ENCODE measurements around the gene DHRS9.
A peak's percentile ranks its signal among the peaks of the same experiment; 100 is the strongest.

Gene DHRS9

DNA sequence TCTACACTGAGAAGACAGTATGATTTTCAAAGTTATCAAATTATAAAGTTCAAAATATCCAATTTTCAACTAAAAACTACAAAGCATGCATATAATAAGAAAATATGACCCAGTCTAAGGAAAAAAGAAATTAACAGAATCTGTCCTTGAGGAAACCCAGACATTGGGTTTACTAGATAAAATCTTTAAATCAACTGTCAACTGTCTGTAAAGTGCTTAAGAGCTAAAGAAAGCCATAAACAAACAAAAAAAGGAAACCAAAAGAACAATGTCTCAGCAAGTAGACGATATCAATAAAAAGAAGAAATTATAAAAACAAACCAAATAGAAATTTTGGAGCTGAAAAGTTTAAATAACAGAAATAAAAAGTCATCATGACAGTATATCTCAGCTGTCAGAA is 27.8 kb upstream of the DHRS9 start:
- DNase-seq = peak; percentile 14
- Histone ChIP-seq H2BK15ac (ENCODE audit: low read depth, poor library complexity, severe bottlenecking) (no peak overlapping the region), H3K4ac (ENCODE audit: low read depth in 1 of 2, low read length in 2 of 2) (no peak overlapping the region), H3K18ac (ENCODE audit: low read depth in 1 of 2, low read length in 2 of 2) (no peak overlapping the region), H2AFZ (ENCODE audit: low read depth, low read length) (no peak overlapping the region), H3K9ac (ENCODE audit: low read length) (no peak overlapping the region), H3K4me2 (ENCODE audit: low read length, poor library complexity, severe bottlenecking) (no peak overlapping the region), H4K91ac (ENCODE audit: low read length) (no peak overlapping the region), H3K23ac (ENCODE audit: low read length in 2 of 2) (no peak overlapping the region), H3K27me3 (ENCODE audit: control insufficient read depth in 1 of 2, insufficient read depth in 1 of 2, low read length in 2 of 2) (no peaks in the 10 kb centered on the region), H3K36me3 (ENCODE audit: control insufficient read depth in 1 of 2, insufficient read depth in 2 of 2, low read depth in 1 of 2, low read length in 2 of 2) (no peaks in the 10 kb centered on the region), H3K4me3 (ENCODE audit: insufficient read depth in 1 of 2, low read depth in 1 of 2, low read length in 2 of 2) (no peak overlapping the region), H2BK5ac (ENCODE audit: low read depth, low read length, poor library complexity, severe bottlenecking) (no peak overlapping the region), H3K9me3 (ENCODE audit: control insufficient read depth, low read length) (peaks cover 16% of the 10 kb centered on the region), H4K8ac (ENCODE audit: low read length) (no peak overlapping the region), H2AK5ac (ENCODE audit: low read length, severe bottlenecking) (no peak overlapping the region), H3K27ac (ENCODE audit: low read length, poor library complexity, severe bottlenecking) (no peak overlapping the region), H3K14ac (ENCODE audit: low read length in 2 of 2) (no peak overlapping the region), H3K79me1 (replicated peaks; ENCODE audit: low read length, poor library complexity, severe bottlenecking) (no peaks in the 10 kb centered on the region), H3K4me1 (ENCODE audit: control insufficient read depth, insufficient read depth, low read depth, low read length) (no peaks in the 10 kb centered on the region), H2BK12ac (ENCODE audit: low read length in 2 of 2) (no peak overlapping the region), H2BK120ac (ENCODE audit: low read depth, low read length) (no peak overlapping the region)
- no CpG with 5 or more reads among the region's 1 CpG for WGBS

DNA sequence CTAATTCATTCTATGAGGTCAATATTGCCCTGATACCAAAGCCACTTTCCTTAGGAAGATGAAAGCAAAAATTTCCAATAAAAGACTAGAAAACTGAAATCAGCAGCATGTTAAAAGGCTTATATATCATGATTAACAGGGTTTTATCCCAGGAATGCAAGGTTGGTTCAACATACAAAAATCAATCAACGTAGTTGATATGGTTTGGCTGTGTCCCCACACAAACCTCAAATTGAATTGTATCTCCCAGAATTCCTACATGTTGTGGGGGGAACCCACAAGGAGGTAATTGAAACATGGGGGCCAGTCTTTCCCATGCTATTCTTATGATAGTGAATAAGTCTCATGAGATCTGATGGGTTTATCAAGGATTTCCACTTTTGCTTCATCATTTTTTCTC is 26.5 kb upstream of the DHRS9 start:
- H4K91ac ChIP-seq (ENCODE audit: low read length) = no peak overlapping the region
- H2BK5ac ChIP-seq (ENCODE audit: low read depth, low read length, poor library complexity, severe bottlenecking) = no peak overlapping the region
- no peak overlapping the region for H2BK15ac ChIP-seq (ENCODE audit: low read depth, poor library complexity, severe bottlenecking)
- H3K4me1 ChIP-seq (ENCODE audit: control insufficient read depth, insufficient read depth, low read depth, low read length) = no peaks in the 10 kb centered on the region
- H2AK5ac ChIP-seq (ENCODE audit: low read length, severe bottlenecking) = no peak overlapping the region
- no peak overlapping the region for H3K4ac ChIP-seq (ENCODE audit: low read depth in 1 of 2, low read length in 2 of 2)
- no peak overlapping the region for H2AFZ ChIP-seq (ENCODE audit: low read depth, low read length)
- no peak overlapping the region for H3K14ac ChIP-seq (ENCODE audit: low read length in 2 of 2)
- no peak overlapping the region for H3K23ac ChIP-seq (ENCODE audit: low read length in 2 of 2)
- H2BK120ac ChIP-seq (ENCODE audit: low read depth, low read length) = no peak overlapping the region
- 88% methylated on average over 1 of the region's 1 CpG for WGBS
- no peak overlapping the region for H3K18ac ChIP-seq (ENCODE audit: low read depth in 1 of 2, low read length in 2 of 2)
- DNase-seq = no peak
- H3K9me3 ChIP-seq (ENCODE audit: control insufficient read depth, low read length) = peaks cover 16% of the 10 kb centered on the region
- H3K4me2 ChIP-seq (ENCODE audit: low read length, poor library complexity, severe bottlenecking) = no peak overlapping the region
- H3K4me3 ChIP-seq (ENCODE audit: insufficient read depth in 1 of 2, low read depth in 1 of 2, low read length in 2 of 2) = no peak overlapping the region
- H3K27ac ChIP-seq (ENCODE audit: low read length, poor library complexity, severe bottlenecking) = no peak overlapping the region
- no peaks in the 10 kb centered on the region for H3K36me3 ChIP-seq (ENCODE audit: control insufficient read depth in 1 of 2, insufficient read depth in 2 of 2, low read depth in 1 of 2, low read length in 2 of 2)
- H3K27me3 ChIP-seq (ENCODE audit: control insufficient read depth in 1 of 2, insufficient read depth in 1 of 2, low read length in 2 of 2) = no peaks in the 10 kb centered on the region
- H3K79me1 ChIP-seq (replicated peaks; ENCODE audit: low read length, poor library complexity, severe bottlenecking) = no peaks in the 10 kb centered on the region
- no peak overlapping the region for H2BK12ac ChIP-seq (ENCODE audit: low read length in 2 of 2)
- H3K9ac ChIP-seq (ENCODE audit: low read length) = no peak overlapping the region
- H4K8ac ChIP-seq (ENCODE audit: low read length) = no peak overlapping the region

DNA sequence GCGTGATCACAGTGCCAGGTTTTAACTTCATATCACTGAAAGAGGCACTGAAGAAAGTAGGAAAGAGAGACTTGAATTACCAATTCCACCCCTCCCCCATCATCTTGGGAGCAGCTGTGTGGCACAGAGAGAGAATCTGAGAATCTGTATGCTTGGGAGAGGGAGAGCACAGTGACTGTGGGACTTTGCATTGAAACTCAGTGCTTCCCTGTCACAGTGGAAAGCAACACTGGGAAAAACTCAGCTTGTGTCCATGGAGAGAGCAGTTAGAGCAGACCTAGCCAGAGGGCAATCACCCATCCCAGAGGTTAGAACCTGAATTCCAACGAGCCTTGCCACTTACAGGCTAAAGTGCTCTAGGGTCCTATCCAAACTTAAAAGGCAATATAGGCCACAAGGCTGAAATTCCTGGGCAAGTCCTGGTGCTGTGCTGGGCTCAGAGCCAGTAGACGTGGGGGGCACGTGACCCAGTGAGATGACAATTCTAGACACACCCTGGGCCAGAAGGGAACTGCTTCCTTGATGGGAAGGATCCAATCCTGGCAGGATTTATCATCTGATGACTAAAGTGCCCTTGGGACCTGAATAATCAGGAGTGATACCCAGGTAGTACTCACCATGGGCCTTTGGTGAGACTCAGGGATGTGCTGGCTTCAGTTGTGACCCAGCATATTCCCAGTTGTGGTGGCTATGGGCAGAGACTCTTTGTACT is 22.8 kb upstream of the DHRS9 start:
- Histone ChIP-seq H3K4me2 (ENCODE audit: low read length, poor library complexity, severe bottlenecking) (no peak overlapping the region), H3K36me3 (ENCODE audit: control insufficient read depth in 1 of 2, insufficient read depth in 2 of 2, low read depth in 1 of 2, low read length in 2 of 2) (no peaks in the 10 kb centered on the region), H3K18ac (ENCODE audit: low read depth in 1 of 2, low read length in 2 of 2) (no peak overlapping the region), H2BK15ac (ENCODE audit: low read depth, poor library complexity, severe bottlenecking) (no peak overlapping the region), H3K9me3 (ENCODE audit: control insufficient read depth, low read length) (peaks cover 12% of the 10 kb centered on the region), H3K4me1 (ENCODE audit: control insufficient read depth, insufficient read depth, low read depth, low read length) (no peaks in the 10 kb centered on the region), H3K79me1 (replicated peaks; ENCODE audit: low read length, poor library complexity, severe bottlenecking) (no peaks in the 10 kb centered on the region), H4K8ac (ENCODE audit: low read length) (no peak overlapping the region), H3K9ac (ENCODE audit: low read length) (no peak overlapping the region), H2BK120ac (ENCODE audit: low read depth, low read length) (no peak overlapping the region), H4K91ac (ENCODE audit: low read length) (no peak overlapping the region), H2BK12ac (ENCODE audit: low read length in 2 of 2) (peak overlapping the region in 1 of 2 experiments; percentile 5), H3K27me3 (ENCODE audit: control insufficient read depth in 1 of 2, insufficient read depth in 1 of 2, low read length in 2 of 2) (no peaks in the 10 kb centered on the region), H3K14ac (ENCODE audit: low read length in 2 of 2) (no peak overlapping the region), H2BK5ac (ENCODE audit: low read depth, low read length, poor library complexity, severe bottlenecking) (no peak overlapping the region), H3K23ac (ENCODE audit: low read length in 2 of 2) (no peak overlapping the region), H2AFZ (ENCODE audit: low read depth, low read length) (no peak overlapping the region), H3K4ac (ENCODE audit: low read depth in 1 of 2, low read length in 2 of 2) (no peak overlapping the region), H3K27ac (ENCODE audit: low read length, poor library complexity, severe bottlenecking) (no peak overlapping the region), H2AK5ac (ENCODE audit: low read length, severe bottlenecking) (no peak overlapping the region), H3K4me3 (ENCODE audit: insufficient read depth in 1 of 2, low read depth in 1 of 2, low read length in 2 of 2) (no peak overlapping the region)
- 75% methylated on average over 4 of the region's 4 CpGs for WGBS
- no peak for DNase-seq

GRCh38 chr2:169047256-169048250 is 21.8 kb upstream of the DHRS9 start:
- Histone ChIP-seq H3K4me3 (ENCODE audit: insufficient read depth in 1 of 2, low read depth in 1 of 2, low read length in 2 of 2) (no peak overlapping the region), H2BK12ac (ENCODE audit: low read length in 2 of 2) (no peak overlapping the region), H3K9ac (ENCODE audit: low read length) (no peak overlapping the region), H2AK5ac (ENCODE audit: low read length, severe bottlenecking) (no peak overlapping the region), H3K14ac (ENCODE audit: low read length in 2 of 2) (no peak overlapping the region), H2BK15ac (ENCODE audit: low read depth, poor library complexity, severe bottlenecking) (no peak overlapping the region), H4K91ac (ENCODE audit: low read length) (no peak overlapping the region), H3K18ac (ENCODE audit: low read depth in 1 of 2, low read length in 2 of 2) (no peak overlapping the region), H3K27ac (ENCODE audit: low read length, poor library complexity, severe bottlenecking) (no peak overlapping the region), H3K36me3 (ENCODE audit: control insufficient read depth in 1 of 2, insufficient read depth in 2 of 2, low read depth in 1 of 2, low read length in 2 of 2) (no peaks in the 10 kb centered on the region), H2AFZ (ENCODE audit: low read depth, low read length) (no peak overlapping the region), H2BK5ac (ENCODE audit: low read depth, low read length, poor library complexity, severe bottlenecking) (no peak overlapping the region), H3K9me3 (ENCODE audit: control insufficient read depth, low read length) (peaks cover 6% of the 10 kb centered on the region), H3K23ac (ENCODE audit: low read length in 2 of 2) (no peak overlapping the region), H3K4me2 (ENCODE audit: low read length, poor library complexity, severe bottlenecking) (no peak overlapping the region), H2BK120ac (ENCODE audit: low read depth, low read length) (no peak overlapping the region), H3K79me1 (replicated peaks; ENCODE audit: low read length, poor library complexity, severe bottlenecking) (no peaks in the 10 kb centered on the region), H3K4ac (ENCODE audit: low read depth in 1 of 2, low read length in 2 of 2) (no peak overlapping the region), H4K8ac (ENCODE audit: low read length) (no peak overlapping the region), H3K4me1 (ENCODE audit: control insufficient read depth, insufficient read depth, low read depth, low read length) (no peaks in the 10 kb centered on the region), H3K27me3 (ENCODE audit: control insufficient read depth in 1 of 2, insufficient read depth in 1 of 2, low read length in 2 of 2) (no peaks in the 10 kb centered on the region)
- 81% methylated on average over 2 of the region's 2 CpGs for WGBS
- no peak for DNase-seq

Data from mesenchymal stem cell (in vitro differentiated cells and primary cell).